Colon (tissue), 2 donors: ENCODE results near the gene CMTM2.
"Not testable (repeated sequence)": the region's sequence is repeated elsewhere in the genome, so short reads cannot be mapped to it uniquely, and the experiment has no call there.

Experiments used
- FAIRE-seq: peaks from 2 replicates; lab custom pipeline; 2012; peaks lifted over from hg19 to GRCh38; lab: Jason Lieb, UNC
- donor health status: control.
- donor health status: control.

The CMTM2 gene

GRCh38 chr16:66630561-66631260 lies 51.4 kb downstream of the CMTM2 start:
- FAIRE-seq, result not testable (repeated sequence)

GRCh38 chr16:66631558-66631957 lies 52.3 kb downstream of the CMTM2 start:
- FAIRE-seq, result not testable (repeated sequence)

- FAIRE-seq, result no peak
Observed at GRCh38 chr16:66634527-66635196, 55.4 kb downstream of the CMTM2 start.

DNA sequence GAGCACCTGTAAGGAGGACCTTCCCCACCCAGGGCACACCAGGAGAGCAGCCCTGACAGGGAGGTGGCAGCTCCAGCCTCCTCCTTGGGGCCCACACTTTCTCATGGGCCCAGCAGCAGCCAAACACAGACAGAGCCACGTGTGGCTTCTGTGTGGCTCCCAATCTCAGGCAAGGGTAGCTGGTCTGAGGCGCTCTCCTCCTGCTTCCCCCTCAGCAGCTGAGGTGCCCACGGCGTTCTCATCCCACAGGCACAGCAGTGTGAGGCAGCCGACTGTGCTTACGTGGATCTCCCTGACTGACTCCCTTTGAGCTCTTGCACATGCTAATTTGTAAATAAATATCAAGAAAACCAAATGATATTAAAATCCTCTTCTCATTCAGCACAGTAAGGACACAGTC lies 56.1 kb downstream of the CMTM2 start:
- no peak for FAIRE-seq

DNA sequence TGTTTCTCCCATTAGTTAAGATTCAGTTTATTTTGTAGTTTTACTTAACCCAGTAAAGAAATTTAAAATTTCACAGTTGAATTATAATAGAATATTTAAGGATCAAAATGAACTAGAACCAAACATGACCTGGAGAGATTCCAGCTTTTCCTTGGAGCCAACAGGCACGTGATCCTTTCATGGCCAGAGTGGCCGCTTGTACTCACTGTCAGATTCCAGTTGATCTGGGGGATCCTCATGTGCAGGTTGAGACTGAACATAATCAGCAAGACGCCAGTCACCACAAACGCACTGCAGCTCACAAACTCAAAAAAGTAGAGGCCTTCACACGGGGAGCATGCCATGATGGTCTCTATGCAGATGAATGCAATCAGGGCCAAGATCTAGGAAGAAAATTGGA lies 56.9 kb downstream of the CMTM2 start:
- no peak for FAIRE-seq

DNA sequence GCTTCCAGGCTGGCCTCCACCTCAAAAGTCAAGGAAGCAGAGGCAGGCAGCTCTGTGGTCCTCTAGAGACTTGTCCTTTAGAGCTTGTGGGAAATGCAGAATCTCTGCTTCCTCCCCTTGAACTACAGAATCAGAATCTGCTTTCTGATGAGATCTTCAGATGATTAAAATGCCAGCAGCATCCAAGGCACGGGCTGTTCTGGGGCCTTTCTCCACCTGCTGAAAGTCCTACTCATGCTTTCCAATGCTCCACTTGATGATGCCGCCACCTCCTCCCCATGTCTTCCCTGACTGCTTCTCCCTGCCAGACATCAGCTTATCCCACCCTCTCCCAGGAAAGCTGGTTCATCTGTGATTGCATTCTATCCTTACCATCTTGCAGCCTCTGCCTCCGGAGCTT lies 58.5 kb downstream of the CMTM2 start:
- no peak for FAIRE-seq
